Measurements from ENCODE around the gene RASD2.
"Not testable (repeated sequence)": the region's sequence is repeated elsewhere in the genome, so short reads cannot be mapped to it uniquely, and the experiment has no call there.

The RASD2 gene
- 0 to 0.17 reads per million in 2 experiments for total RNA-seq

DNA sequence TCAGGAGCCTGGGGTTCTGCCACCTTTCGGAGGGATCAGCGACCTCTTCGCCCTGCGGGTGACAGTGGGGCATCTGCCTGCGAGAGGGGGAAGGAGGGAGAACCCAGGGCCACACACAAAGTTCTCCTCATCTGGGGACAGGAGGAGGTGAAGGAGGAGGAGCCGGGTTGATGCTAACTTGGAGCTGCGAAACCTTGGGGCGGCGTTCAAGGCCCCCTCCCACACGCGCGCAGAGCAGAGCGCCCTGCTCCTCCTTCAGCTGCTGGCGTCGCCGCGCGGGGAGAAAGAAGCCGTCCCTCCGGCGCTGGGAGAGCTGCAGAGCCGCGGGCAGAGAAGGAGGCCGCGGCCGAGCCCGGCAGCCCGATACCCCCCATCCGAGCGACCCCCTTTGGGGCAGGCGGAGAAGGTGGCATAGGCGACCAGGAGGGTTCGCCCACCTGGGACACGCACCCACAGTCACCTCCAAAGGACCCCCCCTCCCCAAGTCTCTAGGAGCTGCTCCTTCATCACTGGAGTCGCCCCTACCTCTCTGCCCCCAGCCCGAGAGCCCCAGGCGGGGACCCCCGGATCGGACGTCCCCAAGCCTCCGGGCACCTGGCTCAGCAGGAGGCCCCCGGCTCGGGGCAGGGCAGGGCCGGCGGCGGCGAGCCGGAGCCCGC is at the start of gene RASD2:
TSS of gene RASD2 (plus strand) at position 237 of the 659 bp plus-strand sequence. CDS start 5,979 bp downstream, outside the sequence.
- peak; percentile 16 for DNase-seq (ENCODE audit: low read depth)

DNA sequence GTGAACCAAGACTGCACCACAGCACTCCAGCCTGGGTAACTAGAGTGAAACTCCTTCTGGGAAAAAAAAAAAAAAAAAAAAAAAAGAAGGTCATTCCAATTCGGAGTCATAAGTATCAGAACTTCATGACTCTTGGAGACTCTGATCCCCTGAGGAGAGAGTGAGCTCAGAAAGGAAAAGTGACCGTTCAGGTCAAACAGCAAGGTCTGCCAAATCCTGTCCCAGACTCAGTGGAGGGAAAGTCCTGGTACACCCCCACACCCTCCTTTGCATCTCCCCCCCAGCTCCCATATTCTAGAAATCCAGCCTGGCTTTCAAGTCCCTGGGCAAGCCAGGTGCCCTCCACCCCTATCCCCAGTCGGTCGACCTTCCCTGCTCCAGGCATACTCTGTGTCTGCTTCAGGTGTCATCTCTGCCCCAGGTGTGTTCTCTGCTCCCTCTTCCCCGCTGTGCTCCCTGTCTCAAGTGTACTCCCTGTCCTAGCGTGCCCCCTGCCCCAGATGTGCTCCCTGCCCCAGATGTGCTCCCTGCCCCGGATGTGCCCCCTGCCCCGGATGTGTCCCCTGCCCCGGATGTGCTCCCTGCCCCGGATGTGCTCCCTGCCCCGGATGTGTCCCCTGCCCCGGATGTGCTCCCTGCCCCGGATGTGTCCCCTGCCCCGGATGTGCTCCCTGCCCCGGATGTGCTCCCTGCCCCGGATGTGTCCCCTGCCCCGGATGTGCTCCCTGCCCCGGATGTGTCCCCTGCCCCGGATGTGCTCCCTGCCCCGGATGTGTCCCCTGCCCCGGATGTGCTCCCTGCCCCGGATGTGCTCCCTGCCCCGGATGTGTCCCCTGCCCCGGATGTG is 49.3 kb upstream of the RASD2 start:
- not testable (repeated sequence) for DNase-seq (ENCODE audit: low read depth)

DNA sequence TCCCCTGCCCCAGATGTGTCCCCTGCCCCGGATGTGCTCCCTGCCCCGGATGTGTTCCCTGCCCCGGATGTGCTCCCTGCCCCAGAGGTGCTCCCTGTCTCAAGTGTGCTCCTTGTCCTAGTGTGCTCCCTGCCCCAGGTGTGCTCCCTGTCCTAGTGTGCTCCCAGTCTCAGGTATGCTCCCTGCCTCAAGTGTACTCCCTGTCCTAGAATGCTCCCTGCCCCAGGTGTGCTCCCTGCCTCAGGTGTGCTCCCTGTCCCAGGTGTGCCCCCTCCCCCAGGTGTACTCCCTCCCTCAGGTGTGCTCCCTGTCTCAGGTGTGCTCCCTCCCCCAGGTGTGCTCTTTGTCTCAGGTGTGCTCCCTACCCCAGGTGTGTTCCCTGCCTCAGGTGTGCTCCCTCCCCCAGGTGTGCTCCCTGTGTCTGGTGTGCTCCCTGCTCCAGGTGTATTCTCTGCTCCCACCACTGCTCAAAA is 48.7 kb upstream of the RASD2 start:
- no peak for DNase-seq (ENCODE audit: low read depth)

GRCh38 chr22:35493074-35493473 is 47.6 kb upstream of the RASD2 start:
- no peak for DNase-seq (ENCODE audit: low read depth)

- DNase-seq (ENCODE audit: low read depth): not testable (repeated sequence)
These were observed 44.9 kb upstream of the RASD2 start for GRCh38 chr22:35495711-35496110.

GRCh38 chr22:35496768-35497312 is 43.8 kb upstream of the RASD2 start:
- DNase-seq (ENCODE audit: low read depth): no peak

GRCh38 chr22:35498026-35498800 is 42.4 kb upstream of the RASD2 start:
- no peak for DNase-seq (ENCODE audit: low read depth)

DNA sequence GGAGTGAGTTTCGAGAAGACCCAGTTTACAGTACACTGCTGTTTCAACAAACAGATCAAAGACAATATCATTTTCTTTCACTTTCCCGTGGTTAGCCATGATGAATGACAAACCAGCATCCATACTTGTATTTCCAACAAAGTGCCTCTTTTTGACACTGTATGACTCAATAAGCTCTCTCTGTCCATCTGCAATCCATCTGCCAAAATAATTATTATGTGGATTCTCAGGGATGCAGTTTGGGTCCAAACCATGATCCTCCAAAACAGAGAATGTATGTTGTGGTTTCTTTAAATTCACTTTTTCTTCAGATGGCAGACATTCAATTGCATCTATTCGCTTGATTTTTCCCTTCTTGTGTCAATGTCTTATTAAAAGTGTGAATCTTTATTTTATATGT is 37.8 kb upstream of the RASD2 start:
- DNase-seq (ENCODE audit: low read depth): no peak

GRCh38 chr22:35505399-35506258 is 35.0 kb upstream of the RASD2 start:
- DNase-seq (ENCODE audit: low read depth): no peak

DNA sequence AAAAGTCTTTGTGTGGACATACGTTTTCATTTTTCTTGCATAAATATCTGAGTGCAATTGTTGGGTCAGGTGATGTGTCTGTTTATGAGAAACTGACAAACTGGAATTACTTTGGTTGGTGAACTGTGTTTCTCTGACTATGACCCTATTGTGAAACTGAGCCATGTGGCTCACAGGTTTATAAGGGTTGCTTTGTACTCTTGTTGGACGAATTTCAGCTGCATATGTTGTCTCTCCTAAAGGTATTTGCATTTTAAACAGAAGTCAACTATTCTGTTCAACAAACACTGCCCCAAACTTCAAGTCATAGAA is 34.4 kb upstream of the RASD2 start:
- DNase-seq (ENCODE audit: low read depth): no peak

- DNase-seq (ENCODE audit: low read depth): not testable (repeated sequence)
These were observed 32.8 kb upstream of the RASD2 start for GRCh38 chr22:35507851-35508250.

- DNase-seq (ENCODE audit: low read depth): no peak
These were observed 31.2 kb upstream of the RASD2 start for GRCh38 chr22:35509451-35509850.

DNA sequence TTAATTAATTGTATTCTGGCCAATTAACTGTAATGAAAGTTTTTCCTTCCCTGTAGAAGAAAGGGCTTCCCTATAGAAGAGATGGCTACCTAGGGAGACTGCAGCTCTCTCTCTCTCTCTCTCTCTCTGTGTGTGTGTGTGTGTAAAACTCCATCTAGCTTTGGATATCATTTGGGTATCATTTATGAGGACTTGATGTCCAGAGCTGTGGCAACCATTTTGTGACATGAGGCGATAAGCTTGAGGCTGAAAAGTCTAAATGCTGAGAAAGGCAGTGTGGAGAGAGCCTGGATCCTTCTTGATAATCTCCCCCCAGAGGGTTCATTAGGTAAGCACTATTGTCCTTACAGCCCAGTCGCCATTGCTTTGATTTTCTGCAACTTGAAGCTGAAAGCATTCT is 30.7 kb upstream of the RASD2 start:
- DNase-seq (ENCODE audit: low read depth): no peak

GRCh38 chr22:35510481-35510934 is 30.1 kb upstream of the RASD2 start:
- no peak for DNase-seq (ENCODE audit: low read depth)

DNA sequence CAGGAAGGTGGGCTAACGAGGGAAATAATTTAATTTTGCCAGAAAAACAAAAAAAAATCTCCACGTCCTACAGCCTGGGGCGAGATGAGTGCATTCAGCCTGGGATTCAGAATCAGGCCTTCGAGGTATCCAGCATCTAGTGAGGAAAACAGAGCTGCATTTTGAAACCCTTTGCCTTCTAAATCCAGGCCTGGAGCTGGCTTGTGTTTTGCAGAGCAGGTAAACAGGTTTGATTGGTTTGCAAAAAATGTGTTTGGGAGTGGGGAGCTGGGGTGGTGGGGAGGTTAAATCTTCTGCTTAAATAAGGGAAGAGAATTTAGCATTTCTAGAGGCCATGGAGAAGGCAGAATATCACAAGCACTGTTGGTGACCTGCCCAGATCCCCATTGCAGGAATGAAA is 29.7 kb upstream of the RASD2 start:
- DNase-seq (ENCODE audit: low read depth): no peak

- no peak for DNase-seq (ENCODE audit: low read depth)
These were observed 26.3 kb upstream of the RASD2 start for GRCh38 chr22:35514366-35514765.

DNA sequence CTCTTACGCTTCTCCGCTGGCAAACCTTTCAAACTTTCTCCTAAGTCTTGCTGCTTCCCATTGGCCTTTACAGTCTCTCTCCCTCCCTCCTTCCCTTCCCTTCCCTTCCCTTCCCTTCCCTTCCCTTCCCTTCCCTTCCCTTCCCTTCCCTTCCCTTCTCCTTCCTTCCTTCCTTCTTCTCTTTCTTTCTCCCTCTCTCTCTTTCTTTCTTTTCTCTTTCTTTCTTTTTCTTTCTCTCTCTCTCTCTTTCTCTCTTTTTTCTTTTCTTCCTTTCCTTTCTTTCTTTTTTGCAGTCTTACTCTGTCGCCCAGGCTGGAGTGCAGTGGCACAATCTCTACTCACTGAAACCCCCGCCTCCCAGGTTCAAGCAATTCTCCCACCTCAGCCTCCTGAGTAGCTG is 24.7 kb upstream of the RASD2 start:
- DNase-seq (ENCODE audit: low read depth): not testable (repeated sequence)

- no peak for DNase-seq (ENCODE audit: low read depth)
These were observed 23.9 kb upstream of the RASD2 start for GRCh38 chr22:35516723-35517122.

DNA sequence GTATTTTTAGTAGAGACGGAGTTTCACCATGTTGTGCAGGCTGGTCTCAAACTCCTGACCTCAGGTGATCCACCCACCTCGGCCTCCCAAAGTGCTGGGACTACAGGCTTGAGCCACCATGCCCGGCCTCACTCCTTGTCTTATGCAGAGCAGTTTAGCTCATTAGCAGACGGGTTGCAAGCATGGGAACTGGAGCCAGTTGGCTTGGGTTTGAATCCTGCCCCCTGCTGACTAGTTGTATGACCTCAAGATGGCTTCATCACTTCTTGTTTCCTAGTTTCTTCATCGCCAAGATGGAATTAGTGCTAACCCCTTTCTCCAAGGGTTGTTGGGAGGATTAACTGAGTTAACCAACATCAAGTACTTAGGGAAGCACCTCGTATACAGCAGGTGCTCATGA is 23.4 kb upstream of the RASD2 start:
- no peak for DNase-seq (ENCODE audit: low read depth)

GRCh38 chr22:35517769-35518530 is 22.7 kb upstream of the RASD2 start:
- DNase-seq (ENCODE audit: low read depth): no peak
